Endometrial microvascular endothelial cells (primary cell): Measurements from ENCODE around the gene ITGB2. TPM values are rescaled to one million over a fixed set of nuclear protein-coding genes. Genes with fewer than 3 reads are reported as not detected.

Source experiments
- in situ Hi-C: cut with HindIII; loops from 2 replicates; pipeline ENCODE4 v1.10.0; 2017; ENCODE audit warnings: low sequenced_read_pairs, low pct_unique_long_range_greater_than_20kb; ENCODE audit errors: inconsistent ontology term
- total RNA-seq: library from RNA; depleted of rRNA; stranded (reverse); fragments of >200 nt; gene quantifications from one replicate; pipeline ENCODE4 v1.2.3, GENCODE V29; 2015; ENCODE audit errors: inconsistent ontology term

ITGB2 gene
- total RNA-seq, 1 donor from 2014 or later = not detected

- in situ Hi-C loops = no loop called here
These were observed 16.4 kb downstream of the ITGB2 start for GRCh38 chr21:44904141-44904923.

- in situ Hi-C loops = no loop called here
These were observed 17.0 kb downstream of the ITGB2 start for GRCh38 chr21:44903689-44904088.

GRCh38 chr21:44903050-44903685, 17.5 kb downstream of the ITGB2 start:
- in situ Hi-C loops = no loop called here

- in situ Hi-C loops = no loop called here
These were observed 18.2 kb downstream of the ITGB2 start for GRCh38 chr21:44902268-44903049.

GRCh38 chr21:44901391-44902074, 19.2 kb downstream of the ITGB2 start:
- in situ Hi-C loops = no loop called here

GRCh38 chr21:44900559-44901251, 20.0 kb downstream of the ITGB2 start:
- in situ Hi-C loops = no loop called here

- in situ Hi-C loops = no loop called here
These were observed 20.7 kb downstream of the ITGB2 start for GRCh38 chr21:44899768-44900558.

GRCh38 chr21:44898851-44899767, 21.6 kb downstream of the ITGB2 start:
- in situ Hi-C loops = no loop called here

- in situ Hi-C loops = no loop called here
These were observed 22.6 kb downstream of the ITGB2 start for GRCh38 chr21:44898011-44898488.

GRCh38 chr21:44897326-44898010, 23.2 kb downstream of the ITGB2 start:
- in situ Hi-C loops = no loop called here

- in situ Hi-C loops = no loop called here
These were observed 24.0 kb downstream of the ITGB2 start for GRCh38 chr21:44896561-44897286.

- in situ Hi-C loops = no loop called here
These were observed 24.8 kb downstream of the ITGB2 start for GRCh38 chr21:44895859-44896258.

GRCh38 chr21:44894687-44895302, 25.9 kb downstream of the ITGB2 start:
- in situ Hi-C loops = no loop called here

GRCh38 chr21:44893948-44894656, 26.6 kb downstream of the ITGB2 start:
- in situ Hi-C loops = no loop called here

GRCh38 chr21:44893278-44893556, 27.5 kb downstream of the ITGB2 start:
- in situ Hi-C loops = no loop called here
